ENCODE measurements around the gene ZDHHC13. TPM values are rescaled to one million over a fixed set of nuclear protein-coding genes. Genes with fewer than 3 reads are reported as not detected.

ZDHHC13 gene, protein sequence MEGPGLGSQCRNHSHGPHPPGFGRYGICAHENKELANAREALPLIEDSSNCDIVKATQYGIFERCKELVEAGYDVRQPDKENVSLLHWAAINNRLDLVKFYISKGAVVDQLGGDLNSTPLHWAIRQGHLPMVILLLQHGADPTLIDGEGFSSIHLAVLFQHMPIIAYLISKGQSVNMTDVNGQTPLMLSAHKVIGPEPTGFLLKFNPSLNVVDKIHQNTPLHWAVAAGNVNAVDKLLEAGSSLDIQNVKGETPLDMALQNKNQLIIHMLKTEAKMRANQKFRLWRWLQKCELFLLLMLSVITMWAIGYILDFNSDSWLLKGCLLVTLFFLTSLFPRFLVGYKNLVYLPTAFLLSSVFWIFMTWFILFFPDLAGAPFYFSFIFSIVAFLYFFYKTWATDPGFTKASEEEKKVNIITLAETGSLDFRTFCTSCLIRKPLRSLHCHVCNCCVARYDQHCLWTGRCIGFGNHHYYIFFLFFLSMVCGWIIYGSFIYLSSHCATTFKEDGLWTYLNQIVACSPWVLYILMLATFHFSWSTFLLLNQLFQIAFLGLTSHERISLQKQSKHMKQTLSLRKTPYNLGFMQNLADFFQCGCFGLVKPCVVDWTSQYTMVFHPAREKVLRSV
- total RNA-seq (2014; rRNA removed; shearing (Covaris generic)), result 22.6 and 30.1 TPM in 2 replicates

- in situ Hi-C loops (cut with HindIII; ENCODE audit: low sequenced_read_pairs), result no loop called here
- DNase-seq (ENCODE audit: low spot score), result peak; percentile 94
These were observed at the start of gene ZDHHC13 for GRCh38 chr11:19116971-19117759. TSS of gene ZDHHC13 (plus strand) at chr11:19117168. CDS start at chr11:19117250, 82 bp downstream.

DNA sequence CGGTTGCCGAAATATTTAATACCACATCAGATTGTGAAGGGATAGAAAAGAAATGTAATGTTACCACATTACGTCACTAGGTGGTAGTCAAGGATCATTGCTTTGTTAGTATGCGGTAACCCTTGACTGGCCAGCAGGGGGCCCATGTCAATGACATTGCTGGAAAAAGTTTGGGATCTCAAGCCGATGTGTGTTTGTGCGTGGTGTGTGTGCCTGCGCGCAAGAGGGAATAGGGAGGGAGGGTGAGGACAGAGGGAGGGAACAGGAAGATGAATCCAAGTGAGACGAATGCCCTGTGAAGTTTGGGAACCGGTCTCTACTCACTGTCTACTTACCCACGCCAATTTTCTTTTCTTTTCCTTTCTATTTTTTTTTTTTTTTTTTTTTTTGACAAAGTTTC is 45.7 kb upstream of the ZDHHC13 start:
- in situ Hi-C loops (cut with HindIII; ENCODE audit: low sequenced_read_pairs), result no loop called here
- peak; percentile 57 for DNase-seq (ENCODE audit: low spot score)

DNA sequence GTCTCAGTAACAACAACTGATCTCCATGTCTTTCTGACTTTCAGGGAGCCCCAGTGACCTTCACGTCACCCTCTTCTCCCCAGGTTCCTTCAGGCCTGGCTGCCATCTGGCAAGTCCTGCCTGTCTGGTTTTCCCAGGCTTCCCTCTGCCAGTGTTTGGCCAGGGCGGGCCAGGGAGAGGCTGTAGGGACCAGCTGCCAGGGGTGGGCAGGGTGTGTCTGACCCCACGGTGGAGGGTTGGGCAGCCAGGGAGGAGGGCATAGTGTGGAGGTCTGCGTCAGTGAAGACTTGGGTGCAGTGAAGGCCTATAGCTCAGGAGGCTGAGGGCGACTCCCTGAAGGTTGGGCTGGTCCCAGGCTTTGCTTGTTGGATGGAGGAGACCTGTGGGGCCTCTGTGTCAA is 44.5 kb upstream of the ZDHHC13 start:
- in situ Hi-C loops (cut with HindIII; ENCODE audit: low sequenced_read_pairs), result no loop called here
- no peak for DNase-seq (ENCODE audit: low spot score)

DNA sequence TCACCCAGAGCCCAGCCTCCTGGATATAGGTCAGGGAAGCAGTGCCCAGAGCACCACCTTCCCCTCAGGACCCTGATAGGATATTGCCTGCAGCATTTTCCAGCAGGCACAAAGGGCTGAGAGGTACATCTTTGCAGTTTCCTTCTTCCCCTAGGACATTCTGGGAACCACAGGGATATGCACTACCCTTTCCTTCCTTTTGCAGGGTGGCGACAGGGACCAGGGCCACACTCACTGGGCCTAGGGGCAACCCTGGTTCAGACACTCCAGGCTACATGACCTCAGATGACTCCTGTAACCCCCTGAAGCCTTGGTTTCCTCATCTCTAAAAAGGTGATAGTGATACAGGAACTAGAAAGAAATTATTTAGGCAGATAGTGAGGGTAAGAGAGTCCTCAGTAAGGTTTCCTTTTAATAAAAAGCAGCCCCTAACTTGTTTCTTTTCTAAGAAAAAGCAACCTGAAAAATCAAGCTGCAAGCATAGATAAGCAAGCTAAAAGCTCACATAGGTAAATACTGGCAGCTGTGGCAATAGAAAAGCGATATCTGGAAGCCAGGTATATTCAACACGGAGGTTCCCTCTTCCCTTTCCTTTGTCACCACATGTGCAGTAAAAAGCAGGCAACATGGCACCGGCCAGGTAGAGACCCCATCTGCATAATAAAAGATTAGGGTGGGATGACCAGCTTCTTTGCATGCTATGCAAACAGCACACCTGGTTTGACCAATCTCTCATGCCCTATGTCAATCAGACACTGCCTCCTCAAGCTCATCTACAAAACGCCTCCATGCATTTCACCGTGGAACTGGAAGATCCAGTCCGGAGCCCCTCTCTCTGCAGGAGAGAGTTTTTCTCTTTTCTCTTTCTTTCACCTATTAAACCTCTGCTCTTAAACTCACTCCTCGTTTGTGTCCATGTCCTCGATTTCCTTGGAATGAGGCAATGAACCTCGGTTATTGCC is 43.2 kb upstream of the ZDHHC13 start:
- DNase-seq (ENCODE audit: low spot score), result no peak
- in situ Hi-C loops (cut with HindIII; ENCODE audit: low sequenced_read_pairs), result no loop called here

DNA sequence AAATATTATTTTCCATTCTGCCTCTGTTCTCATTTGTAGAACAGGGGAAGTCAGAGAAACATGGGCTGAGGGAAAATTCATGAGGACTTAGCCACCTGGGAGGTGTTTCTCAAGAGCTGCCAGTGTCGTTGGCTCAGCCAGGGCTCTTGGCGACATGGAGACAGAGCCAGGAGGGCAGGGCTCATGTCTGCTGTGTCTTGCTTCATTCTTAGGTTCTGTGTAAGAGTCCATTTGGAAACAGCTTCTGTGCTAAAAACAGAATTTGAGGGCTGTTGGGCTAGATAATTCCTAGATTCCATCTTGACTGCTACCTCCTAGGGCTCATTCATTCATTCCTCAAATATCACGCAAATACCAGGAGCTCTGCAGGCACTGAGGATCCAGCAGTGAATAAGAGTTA is 41.3 kb upstream of the ZDHHC13 start:
- in situ Hi-C loops (cut with HindIII; ENCODE audit: low sequenced_read_pairs), result no loop called here
- no peak for DNase-seq (ENCODE audit: low spot score)

GRCh38 chr11:19076744-19077589 is 40.0 kb upstream of the ZDHHC13 start:
- in situ Hi-C loops (cut with HindIII; ENCODE audit: low sequenced_read_pairs), result no loop called here

GRCh38 chr11:19077965-19078364 is 39.0 kb upstream of the ZDHHC13 start:
- DNase-seq (ENCODE audit: low spot score), result no peak
- in situ Hi-C loops (cut with HindIII; ENCODE audit: low sequenced_read_pairs), result no loop called here

More at GRCh38 chr11:19076744-19077589, 40.0 kb upstream of the ZDHHC13 start:
- peak; percentile 34 for DNase-seq (ENCODE audit: low spot score)

- no peak for DNase-seq (ENCODE audit: low spot score)
- in situ Hi-C loops (cut with HindIII; ENCODE audit: low sequenced_read_pairs), result no loop called here
These were observed 37.1 kb upstream of the ZDHHC13 start for GRCh38 chr11:19079643-19080440.

GRCh38 chr11:19080579-19080993 is 36.4 kb upstream of the ZDHHC13 start:
- in situ Hi-C loops (cut with HindIII; ENCODE audit: low sequenced_read_pairs), result no loop called here
- no peak for DNase-seq (ENCODE audit: low spot score)

DNA sequence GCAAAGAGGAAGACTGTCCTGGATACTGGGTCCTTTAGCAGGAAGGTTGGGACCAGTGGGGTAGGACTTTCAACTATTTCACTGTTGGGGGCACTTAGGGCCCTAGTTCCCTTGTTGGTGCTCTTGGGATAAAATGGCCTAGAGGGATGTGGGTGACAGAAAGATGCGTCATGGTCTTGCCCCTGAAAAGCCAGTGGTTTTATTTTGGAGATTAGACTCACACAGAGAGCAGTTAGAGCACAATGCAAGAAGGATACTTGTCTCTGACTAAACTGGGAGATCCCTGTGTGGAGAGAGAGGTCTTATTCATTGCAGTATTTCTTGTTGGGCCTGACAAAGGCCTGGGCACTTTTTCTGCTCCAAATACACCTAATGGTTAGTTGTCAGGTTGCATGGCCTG is 33.8 kb upstream of the ZDHHC13 start:
- in situ Hi-C loops (cut with HindIII; ENCODE audit: low sequenced_read_pairs), result no loop called here
- no peak for DNase-seq (ENCODE audit: low spot score)

- in situ Hi-C loops (cut with HindIII; ENCODE audit: low sequenced_read_pairs), result no loop called here
- no peak for DNase-seq (ENCODE audit: low spot score)
These were observed 32.2 kb upstream of the ZDHHC13 start for GRCh38 chr11:19084661-19085315.

- no peak for DNase-seq (ENCODE audit: low spot score)
- in situ Hi-C loops (cut with HindIII; ENCODE audit: low sequenced_read_pairs), result no loop called here
These were observed 29.3 kb upstream of the ZDHHC13 start for GRCh38 chr11:19087658-19088057.

- no peak for DNase-seq (ENCODE audit: low spot score)
- in situ Hi-C loops (cut with HindIII; ENCODE audit: low sequenced_read_pairs), result no loop called here
These were observed 28.2 kb upstream of the ZDHHC13 start for GRCh38 chr11:19088791-19089190.

DNA sequence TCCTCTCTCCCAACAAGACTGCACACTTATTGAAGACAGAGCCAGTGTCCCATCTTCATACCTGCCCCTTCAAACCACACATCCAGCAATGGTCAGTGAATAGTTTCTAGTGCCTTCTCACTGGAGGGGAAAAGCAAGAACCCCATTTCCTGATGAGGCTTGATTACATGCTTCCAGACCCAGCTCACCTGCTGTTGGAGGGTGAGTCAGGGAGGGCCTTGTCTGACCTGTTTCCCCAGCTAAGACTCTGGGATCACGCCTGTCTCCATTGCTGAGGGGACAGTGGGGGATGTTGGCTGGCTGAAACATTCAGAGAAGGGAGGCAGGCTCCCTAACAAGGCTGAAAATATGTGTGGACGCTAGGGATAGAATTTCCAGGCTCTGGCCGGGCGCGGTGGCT is 27.5 kb upstream of the ZDHHC13 start:
- no peak for DNase-seq (ENCODE audit: low spot score)
- in situ Hi-C loops (cut with HindIII; ENCODE audit: low sequenced_read_pairs), result no loop called here

DNA sequence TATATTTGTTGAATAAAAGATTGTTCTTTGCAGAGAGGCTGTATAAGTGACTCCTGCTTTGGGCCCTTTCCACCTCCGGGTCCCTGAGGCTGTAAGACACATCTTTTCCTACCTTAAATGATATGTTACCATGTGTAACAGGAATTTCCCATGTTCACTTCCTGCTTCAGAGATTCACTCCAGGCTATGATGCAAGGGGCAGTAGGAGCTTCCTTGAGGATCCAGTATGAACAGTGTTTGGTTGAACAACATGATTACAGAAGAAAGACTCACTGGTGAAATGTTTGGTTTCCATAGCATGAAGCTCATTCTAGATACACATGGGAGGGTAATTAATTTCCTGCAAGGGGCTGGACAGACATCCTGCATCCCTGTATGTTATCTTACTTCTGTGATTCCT is 25.6 kb upstream of the ZDHHC13 start:
- no peak for DNase-seq (ENCODE audit: low spot score)
- in situ Hi-C loops (cut with HindIII; ENCODE audit: low sequenced_read_pairs), result no loop called here

- in situ Hi-C loops (cut with HindIII; ENCODE audit: low sequenced_read_pairs), result no loop called here
- DNase-seq (ENCODE audit: low spot score), result no peak
These were observed 24.6 kb upstream of the ZDHHC13 start for GRCh38 chr11:19092342-19092741.

GRCh38 chr11:19092850-19093249 is 24.1 kb upstream of the ZDHHC13 start:
- in situ Hi-C loops (cut with HindIII; ENCODE audit: low sequenced_read_pairs), result no loop called here
- DNase-seq (ENCODE audit: low spot score), result no peak
